ENCODE results near the gene CCNJ. TPM values are rescaled to one million over a fixed set of nuclear protein-coding genes. Genes with fewer than 3 reads are reported as not detected.

The CCNJ gene
- polyA plus RNA-seq, 1 donor = 13.6 TPM

GRCh38 chr10:96089670-96090462, 46.5 kb downstream of the CCNJ start:
- DNase-seq = peak; percentile 97 to 98
- WGBS (ENCODE audit: insufficient coverage, low lambda C conversion rate) = no CpG with 5 or more reads among the region's 47 CpGs
- Histone ChIP-seq H3K27me3 (ENCODE audit: control insufficient read depth, insufficient read depth, low read length) (peaks cover 23% of the 10 kb centered on the region), H3K27ac (ENCODE audit: low read length) (peak overlapping the region; percentile 100), H3K4me3 (ENCODE audit: low read length) (peak overlapping the region; percentile 93), H3K36me3 (ENCODE audit: control insufficient read depth, insufficient read depth, low read length) (no peaks in the 10 kb centered on the region), H3K4me1 (ENCODE audit: control insufficient read depth, insufficient read depth, low read length) (peaks cover 4% of the 10 kb centered on the region), H3K9me3 (ENCODE audit: control insufficient read depth, low read depth, low read length) (no peaks in the 10 kb centered on the region)

- peaks cover 23% of the 10 kb centered on the region for H3K27me3 ChIP-seq (ENCODE audit: control insufficient read depth, insufficient read depth, low read length)
- no CpG with 5 or more reads among the region's 9 CpGs for WGBS (ENCODE audit: insufficient coverage, low lambda C conversion rate)
- DNase-seq = no peak
Measured at GRCh38 chr10:96090463-96090800, 47.0 kb downstream of the CCNJ start.

GRCh38 chr10:96092999-96093767, 49.8 kb downstream of the CCNJ start:
- Histone ChIP-seq H3K36me3 (ENCODE audit: control insufficient read depth, insufficient read depth, low read length) (no peaks in the 10 kb centered on the region), H3K4me1 (ENCODE audit: control insufficient read depth, insufficient read depth, low read length) (peaks cover 4% of the 10 kb centered on the region), H3K27ac (ENCODE audit: low read length) (no peak overlapping the region), H3K4me3 (ENCODE audit: low read length) (no peak overlapping the region), H3K9me3 (ENCODE audit: control insufficient read depth, low read depth, low read length) (no peaks in the 10 kb centered on the region), H3K27me3 (ENCODE audit: control insufficient read depth, insufficient read depth, low read length) (peaks cover 32% of the 10 kb centered on the region)
- DNase-seq = no peak
- WGBS (ENCODE audit: insufficient coverage, low lambda C conversion rate) = 100% methylated on average over 1 of the region's 8 CpGs

More at GRCh38 chr10:96090463-96090800, 47.0 kb downstream of the CCNJ start:
- H3K9me3 ChIP-seq (ENCODE audit: control insufficient read depth, low read depth, low read length) = no peaks in the 10 kb centered on the region
- H3K4me1 ChIP-seq (ENCODE audit: control insufficient read depth, insufficient read depth, low read length) = peaks cover 4% of the 10 kb centered on the region
- H3K36me3 ChIP-seq (ENCODE audit: control insufficient read depth, insufficient read depth, low read length) = no peaks in the 10 kb centered on the region
- H3K4me3 ChIP-seq (ENCODE audit: low read length) = peak overlapping the region; percentile 93
- H3K27ac ChIP-seq (ENCODE audit: low read length) = peak overlapping the region; percentile 100

- H3K27me3 ChIP-seq (ENCODE audit: control insufficient read depth, insufficient read depth, low read length) = peaks cover 36% of the 10 kb centered on the region
- H3K4me3 ChIP-seq (ENCODE audit: low read length) = no peak overlapping the region
- DNase-seq = no peak
- peaks cover 4% of the 10 kb centered on the region for H3K4me1 ChIP-seq (ENCODE audit: control insufficient read depth, insufficient read depth, low read length)
- no peak overlapping the region for H3K27ac ChIP-seq (ENCODE audit: low read length)
- no peaks in the 10 kb centered on the region for H3K9me3 ChIP-seq (ENCODE audit: control insufficient read depth, low read depth, low read length)
- H3K36me3 ChIP-seq (ENCODE audit: control insufficient read depth, insufficient read depth, low read length) = no peaks in the 10 kb centered on the region
- WGBS (ENCODE audit: insufficient coverage, low lambda C conversion rate) = no CpG with 5 or more reads among the region's 2 CpGs
Measured at GRCh38 chr10:96093948-96094347, 50.6 kb downstream of the CCNJ start.

GRCh38 chr10:96096958-96097357, 53.6 kb downstream of the CCNJ start:
- Histone ChIP-seq H3K27ac (ENCODE audit: low read length) (no peak overlapping the region), H3K4me1 (ENCODE audit: control insufficient read depth, insufficient read depth, low read length) (no peaks in the 10 kb centered on the region), H3K4me3 (ENCODE audit: low read length) (no peak overlapping the region), H3K27me3 (ENCODE audit: control insufficient read depth, insufficient read depth, low read length) (peaks cover 40% of the 10 kb centered on the region), H3K9me3 (ENCODE audit: control insufficient read depth, low read depth, low read length) (no peaks in the 10 kb centered on the region), H3K36me3 (ENCODE audit: control insufficient read depth, insufficient read depth, low read length) (no peaks in the 10 kb centered on the region)
- no CpG with 5 or more reads among the region's 1 CpG for WGBS (ENCODE audit: insufficient coverage, low lambda C conversion rate)
- DNase-seq = no peak

- Histone ChIP-seq H3K36me3 (ENCODE audit: control insufficient read depth, insufficient read depth, low read length) (no peaks in the 10 kb centered on the region), H3K27ac (ENCODE audit: low read length) (no peak overlapping the region), H3K4me3 (ENCODE audit: low read length) (no peak overlapping the region), H3K4me1 (ENCODE audit: control insufficient read depth, insufficient read depth, low read length) (no peaks in the 10 kb centered on the region), H3K9me3 (ENCODE audit: control insufficient read depth, low read depth, low read length) (no peaks in the 10 kb centered on the region), H3K27me3 (ENCODE audit: control insufficient read depth, insufficient read depth, low read length) (peaks cover 31% of the 10 kb centered on the region)
- no peak for DNase-seq
- 75% methylated on average over 1 of the region's 3 CpGs for WGBS (ENCODE audit: insufficient coverage, low lambda C conversion rate)
Measured at GRCh38 chr10:96097865-96098264, 54.5 kb downstream of the CCNJ start.

- Histone ChIP-seq H3K4me1 (ENCODE audit: control insufficient read depth, insufficient read depth, low read length) (no peaks in the 10 kb centered on the region), H3K9me3 (ENCODE audit: control insufficient read depth, low read depth, low read length) (no peaks in the 10 kb centered on the region), H3K27me3 (ENCODE audit: control insufficient read depth, insufficient read depth, low read length) (peaks cover 13% of the 10 kb centered on the region), H3K36me3 (ENCODE audit: control insufficient read depth, insufficient read depth, low read length) (no peaks in the 10 kb centered on the region), H3K27ac (ENCODE audit: low read length) (no peak overlapping the region), H3K4me3 (ENCODE audit: low read length) (no peak overlapping the region)
- WGBS (ENCODE audit: insufficient coverage, low lambda C conversion rate) = 80% methylated on average over 2 of the region's 3 CpGs
- no peak for DNase-seq
Measured at GRCh38 chr10:96107623-96108038, 64.2 kb downstream of the CCNJ start.

Other genes starting within 250 kb of the CCNJ start
- gene CC2D2B, start 135.6 kb upstream of the CCNJ start, polyA plus RNA-seq = 1.2 TPM
- gene ZNF518A, start 86.7 kb downstream of the CCNJ start, polyA plus RNA-seq = 35.5 TPM
- 27.4 TPM for gene BLNK, start 228.0 kb downstream of the CCNJ start, polyA plus RNA-seq